ENCODE measurements around the gene ZNF467. TPM values are rescaled to one million over a fixed set of nuclear protein-coding genes. Genes with fewer than 3 reads are reported as not detected.

Gene ZNF467
- total RNA-seq, 4 donors from 2014 or later = 0.40 to 6.7 (median 4.8) TPM

DNA sequence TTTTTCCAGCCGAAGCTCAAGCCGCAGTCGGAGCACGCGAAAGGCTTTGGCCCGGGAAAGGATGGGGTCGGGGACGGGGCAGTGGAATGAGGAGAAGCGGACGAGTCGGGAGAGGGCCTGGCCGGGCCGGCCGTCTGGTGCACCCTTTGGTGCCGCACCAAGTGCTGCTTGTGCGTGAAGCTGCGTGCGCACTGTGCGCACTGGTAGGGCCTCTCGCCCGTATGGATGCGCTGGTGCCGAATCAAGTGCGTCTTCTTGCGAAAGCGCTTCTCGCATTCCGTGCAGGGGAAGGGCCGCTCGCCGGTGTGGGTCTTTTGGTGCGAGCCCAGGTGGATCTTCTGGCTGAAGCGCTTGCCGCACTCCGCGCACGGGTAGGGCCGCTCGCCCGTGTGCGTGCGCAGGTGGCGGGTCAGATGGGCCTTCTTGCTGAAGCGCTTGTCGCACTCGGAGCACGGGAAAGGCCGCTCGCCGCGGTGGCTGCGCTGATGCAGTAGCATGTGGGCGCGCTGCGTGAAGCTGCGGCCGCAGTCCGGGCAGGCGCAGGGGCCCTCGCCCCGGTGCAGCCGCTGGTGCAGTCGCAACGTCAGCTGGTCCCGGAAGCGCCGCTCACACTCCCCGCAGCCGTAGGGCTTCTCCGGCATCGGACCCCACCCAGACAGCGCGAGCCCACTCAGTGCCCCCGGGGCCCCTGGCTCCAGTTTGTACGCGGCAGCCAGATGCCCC, 7.8 kb downstream of the ZNF467 start:
- Histone ChIP-seq H3K4me1 (no peaks in the 10 kb centered on the region), H3K27ac (no peak overlapping the region), H3K36me3 (no peaks in the 10 kb centered on the region), H3K4me3 (no peak overlapping the region), H3K27me3 (peaks cover 43% of the 10 kb centered on the region), H3K9me3 (no peaks in the 10 kb centered on the region)
- 78% methylated on average over 73 of the region's 76 CpGs; no CpG with 5 or more reads in 1 of the 2 donors for WGBS, 2 donors (ENCODE audit: low coverage in 1 of 2)
- intact Hi-C loops (cut with DNase I; ENCODE audit: low total_unique reads) (no loop called here), in situ Hi-C loops (cut with MboI; ENCODE audit: low pct_ligation_motif_present in 1 of 4, low pct_unique_long_range_greater_than_20kb in 1 of 4, low sequenced_read_pairs in 3 of 4) (no loop called here)
- DNase-seq = no peak
- TF ChIP-seq POLR2A (IDR thresholded peaks at IDR 0.05) (no peak), EP300 (IDR thresholded peaks at IDR 0.05; ENCODE audit: low read depth) (no peak), POLR2AphosphoS5 (IDR thresholded peaks at IDR 0.05) (no peak)
- TF ChIP-seq, protein P1, sequence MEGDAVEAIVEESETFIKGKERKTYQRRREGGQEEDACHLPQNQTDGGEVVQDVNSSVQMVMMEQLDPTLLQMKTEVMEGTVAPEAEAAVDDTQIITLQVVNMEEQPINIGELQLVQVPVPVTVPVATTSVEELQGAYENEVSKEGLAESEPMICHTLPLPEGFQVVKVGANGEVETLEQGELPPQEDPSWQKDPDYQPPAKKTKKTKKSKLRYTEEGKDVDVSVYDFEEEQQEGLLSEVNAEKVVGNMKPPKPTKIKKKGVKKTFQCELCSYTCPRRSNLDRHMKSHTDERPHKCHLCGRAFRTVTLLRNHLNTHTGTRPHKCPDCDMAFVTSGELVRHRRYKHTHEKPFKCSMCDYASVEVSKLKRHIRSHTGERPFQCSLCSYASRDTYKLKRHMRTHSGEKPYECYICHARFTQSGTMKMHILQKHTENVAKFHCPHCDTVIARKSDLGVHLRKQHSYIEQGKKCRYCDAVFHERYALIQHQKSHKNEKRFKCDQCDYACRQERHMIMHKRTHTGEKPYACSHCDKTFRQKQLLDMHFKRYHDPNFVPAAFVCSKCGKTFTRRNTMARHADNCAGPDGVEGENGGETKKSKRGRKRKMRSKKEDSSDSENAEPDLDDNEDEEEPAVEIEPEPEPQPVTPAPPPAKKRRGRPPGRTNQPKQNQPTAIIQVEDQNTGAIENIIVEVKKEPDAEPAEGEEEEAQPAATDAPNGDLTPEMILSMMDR (IDR thresholded peaks at IDR 0.05) = no peak

DNA sequence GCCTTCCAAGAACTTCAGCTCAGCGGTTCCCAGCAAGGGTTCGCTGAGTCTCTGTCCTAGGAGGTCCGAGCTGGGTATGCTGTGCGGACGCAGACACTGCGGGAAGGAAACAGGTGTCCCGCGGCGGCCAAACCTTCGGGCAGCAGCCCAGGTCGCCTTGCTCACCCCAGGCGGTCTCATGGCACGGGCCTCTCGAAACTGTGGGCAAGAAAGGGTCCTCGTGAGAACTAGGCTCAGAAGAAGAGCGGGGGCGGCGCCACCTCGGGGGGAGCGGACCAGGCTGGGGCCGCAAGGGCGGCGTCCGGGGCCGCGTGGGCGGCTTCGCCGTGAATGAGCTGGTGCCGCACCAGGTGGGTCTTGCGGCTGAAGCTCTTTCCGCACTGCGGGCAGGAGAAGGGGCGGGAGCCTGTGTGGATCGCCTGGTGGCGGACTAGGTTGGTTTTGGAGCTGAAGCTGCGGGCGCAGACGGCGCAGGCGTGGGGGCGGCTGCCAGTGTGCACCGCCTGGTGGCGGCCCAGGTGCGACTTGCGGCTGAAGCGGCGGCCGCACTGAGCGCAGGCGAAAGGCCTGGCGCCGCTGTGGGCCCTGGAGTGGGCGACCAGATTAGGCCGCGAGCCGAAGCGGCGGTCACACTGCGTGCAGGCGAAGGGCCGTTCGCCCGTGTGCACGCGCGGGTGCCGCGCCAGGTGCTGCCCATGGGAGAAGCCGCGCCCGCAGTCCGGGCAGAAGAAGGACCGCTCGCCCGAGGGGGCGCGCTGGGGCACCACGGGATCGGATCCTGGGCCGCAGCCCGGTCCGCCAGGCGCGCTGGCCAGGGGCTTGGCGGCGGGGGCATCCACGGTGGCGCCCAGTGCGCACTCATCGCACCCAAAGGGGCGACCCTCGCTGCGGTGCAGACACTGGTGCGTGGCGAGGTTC, 8.6 kb downstream of the ZNF467 start:
- in situ Hi-C loops (cut with MboI; ENCODE audit: low pct_ligation_motif_present in 1 of 4, low pct_unique_long_range_greater_than_20kb in 1 of 4, low sequenced_read_pairs in 3 of 4) (no loop called here), intact Hi-C loops (cut with DNase I; ENCODE audit: low total_unique reads) (no loop called here)
- H3K27me3 ChIP-seq = peaks cover 42% of the 10 kb centered on the region
- no peaks in the 10 kb centered on the region for H3K36me3 ChIP-seq
- no peaks in the 10 kb centered on the region for H3K9me3 ChIP-seq
- no peak for TF ChIP-seq POLR2AphosphoS5 (IDR thresholded peaks at IDR 0.05)
- TF ChIP-seq, protein P1 (IDR thresholded peaks at IDR 0.05) = peak in 2 of 5 experiments; percentile 9
- no peak for TF ChIP-seq EP300 (IDR thresholded peaks at IDR 0.05; ENCODE audit: low read depth)
- DNase-seq = no peak
- H3K27ac ChIP-seq = no peak overlapping the region
- H3K4me1 ChIP-seq = no peaks in the 10 kb centered on the region
- no peak overlapping the region for H3K4me3 ChIP-seq
- 78% methylated on average over 67 of the region's 96 CpGs; no CpG with 5 or more reads in 1 of the 2 donors for WGBS, 2 donors (ENCODE audit: low coverage in 1 of 2)

DNA sequence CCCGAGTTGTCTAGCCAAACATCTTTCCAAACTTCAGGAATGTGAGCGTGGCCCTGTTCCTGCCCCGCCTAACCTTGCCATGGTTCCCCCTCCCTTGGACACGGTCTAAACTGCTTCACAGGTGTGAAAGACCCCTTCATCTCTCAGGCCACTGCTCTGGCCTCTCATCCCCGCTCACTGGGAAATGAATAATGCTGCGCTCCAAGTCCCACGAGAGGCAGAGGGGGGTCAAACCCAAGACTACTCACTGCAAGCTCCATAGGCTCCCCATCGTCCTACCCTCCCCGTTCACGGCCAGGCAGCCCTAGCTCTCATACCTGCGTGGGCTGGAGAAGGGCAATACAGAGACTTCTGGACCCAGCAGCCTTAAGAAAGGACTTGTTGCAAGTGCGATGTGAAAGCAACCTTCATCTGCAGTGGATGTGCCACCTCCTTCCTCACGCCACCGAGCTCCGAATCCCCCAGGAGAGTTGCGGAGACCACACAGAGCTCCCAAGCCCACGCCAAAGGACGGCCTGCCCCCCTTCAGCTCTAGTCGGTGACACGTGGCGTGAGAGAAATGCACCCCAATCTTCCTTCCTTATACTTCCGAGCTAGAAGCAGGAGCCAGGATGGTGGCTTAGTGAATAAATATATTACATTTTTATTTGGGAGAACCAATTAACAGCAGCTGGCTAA, 9.7 kb downstream of the ZNF467 start:
- Histone ChIP-seq H3K36me3 (no peaks in the 10 kb centered on the region), H3K9me3 (no peaks in the 10 kb centered on the region), H3K4me3 (no peak overlapping the region), H3K4me1 (no peaks in the 10 kb centered on the region), H3K27ac (no peak overlapping the region), H3K27me3 (peaks cover 42% of the 10 kb centered on the region)
- TF ChIP-seq POLR2A (IDR thresholded peaks at IDR 0.05) (no peak), EP300 (IDR thresholded peaks at IDR 0.05; ENCODE audit: low read depth) (no peak), POLR2AphosphoS5 (IDR thresholded peaks at IDR 0.05) (no peak)
- TF ChIP-seq, protein P1 (IDR thresholded peaks at IDR 0.05) = no peak
- DNase-seq = no peak
- 74 to 85% methylated on average over 4 to 22 of the region's 22 CpGs for WGBS, 2 donors (ENCODE audit: low coverage in 1 of 2)
- in situ Hi-C loops (cut with MboI; ENCODE audit: low pct_ligation_motif_present in 1 of 4, low pct_unique_long_range_greater_than_20kb in 1 of 4, low sequenced_read_pairs in 3 of 4) = no loop called here
- intact Hi-C loops (cut with DNase I; ENCODE audit: low total_unique reads) = no loop called here

DNA sequence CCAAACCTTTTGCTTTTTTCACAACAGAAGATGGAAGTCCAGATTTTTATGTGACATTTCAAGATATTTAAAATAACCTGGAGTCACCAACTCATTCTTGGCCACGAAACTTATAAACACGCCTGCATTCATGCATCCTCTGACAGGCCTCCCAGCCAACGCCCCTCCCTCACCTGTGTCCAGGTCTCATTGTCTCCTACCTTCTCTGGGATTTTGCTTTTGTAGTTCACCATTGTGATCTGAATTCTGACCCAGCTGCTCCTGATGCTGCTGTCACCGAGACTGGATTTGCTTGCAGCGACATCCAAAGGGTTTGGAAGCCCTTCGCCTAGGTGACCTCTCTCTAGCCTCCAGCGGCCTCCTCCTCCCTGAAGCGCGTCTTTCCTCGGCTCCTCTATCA, 10.8 kb downstream of the ZNF467 start:
- 80 to 86% methylated on average over 1 to 10 of the region's 10 CpGs for whole genome bisulfite sequencing, 2 donors (ENCODE audit: low coverage in 1 of 2)
- intact Hi-C loops (cut with DNase I; ENCODE audit: low total_unique reads) = no loop called here
- H3K27me3 ChIP-seq = peaks cover 42% of the 10 kb centered on the region

More for the DNA sequence above, 10.8 kb downstream of the ZNF467 start:
- in situ Hi-C loops (cut with MboI; ENCODE audit: low pct_ligation_motif_present in 1 of 4, low pct_unique_long_range_greater_than_20kb in 1 of 4, low sequenced_read_pairs in 3 of 4) = no loop called here
- Histone ChIP-seq H3K9me3 (no peaks in the 10 kb centered on the region), H3K36me3 (no peaks in the 10 kb centered on the region), H3K4me3 (no peak overlapping the region), H3K27ac (no peak overlapping the region), H3K4me1 (no peaks in the 10 kb centered on the region)
- DNase-seq = no peak
- TF ChIP-seq POLR2AphosphoS5 (IDR thresholded peaks at IDR 0.05) (no peak), POLR2A (IDR thresholded peaks at IDR 0.05) (no peak), EP300 (IDR thresholded peaks at IDR 0.05; ENCODE audit: low read depth) (no peak)
- TF ChIP-seq, protein P1 (IDR thresholded peaks at IDR 0.05) = no peak
